NCI-H345 treated with DMSO at 0.1 percent for 48 hours (cell line): ENCODE measurements around the gene OR4C46.
"Not testable (repeated sequence)": the region's sequence is repeated elsewhere in the genome, so short reads cannot be mapped to it uniquely, and the experiment has no call there.

ENCODE experiments used
- DNase-seq: peaks from one replicate; lab custom pipeline; 2025; ENCODE audit not compliant: unreplicated experiment; lab: John Stamatoyannopoulos, UW

Gene OR4C46

DNA sequence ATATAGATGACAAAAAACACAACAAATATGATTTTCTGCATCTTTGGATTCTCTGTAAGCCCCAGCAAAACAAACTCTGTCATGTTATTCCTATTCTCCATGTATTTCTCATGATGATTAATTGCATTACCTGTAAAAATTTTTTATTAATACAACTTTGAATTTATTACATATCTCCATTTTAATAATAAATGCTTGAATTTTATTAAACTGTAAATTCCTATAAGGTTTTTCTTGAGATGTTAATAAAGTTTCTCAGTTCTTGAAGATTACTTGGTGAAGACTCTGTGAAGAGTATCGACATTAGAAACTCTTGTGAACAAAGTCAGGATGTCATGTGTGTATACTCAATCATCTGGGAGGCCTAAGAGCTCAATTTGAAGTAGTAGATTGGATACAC is at the start of gene OR4C46:
TSS of gene OR4C46 (minus strand) at position 101 of the 400 bp plus-strand sequence. CDS start at position 101, 0 bp downstream.
- DNase-seq = no peak

DNA sequence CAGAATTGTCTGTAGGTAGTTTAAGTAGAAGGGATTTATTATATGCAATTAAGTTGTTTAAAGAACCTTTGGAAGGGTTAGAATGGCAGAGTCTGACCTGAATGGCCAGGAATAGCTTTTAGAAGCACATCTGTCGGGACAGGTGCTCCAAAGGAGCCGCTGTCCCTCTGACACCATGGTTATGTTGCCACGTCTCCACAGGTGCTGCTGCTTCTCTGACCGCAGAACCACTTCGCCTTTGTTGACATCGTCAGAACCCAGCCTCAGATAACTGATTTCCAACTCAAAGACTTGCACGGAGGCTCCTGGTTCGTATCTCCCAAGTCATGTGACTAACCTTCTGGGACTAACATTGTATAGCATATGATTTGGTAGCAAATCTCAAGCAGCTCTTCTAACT is 41.8 kb upstream of the OR4C46 start:
- DNase-seq = not testable (repeated sequence)

DNA sequence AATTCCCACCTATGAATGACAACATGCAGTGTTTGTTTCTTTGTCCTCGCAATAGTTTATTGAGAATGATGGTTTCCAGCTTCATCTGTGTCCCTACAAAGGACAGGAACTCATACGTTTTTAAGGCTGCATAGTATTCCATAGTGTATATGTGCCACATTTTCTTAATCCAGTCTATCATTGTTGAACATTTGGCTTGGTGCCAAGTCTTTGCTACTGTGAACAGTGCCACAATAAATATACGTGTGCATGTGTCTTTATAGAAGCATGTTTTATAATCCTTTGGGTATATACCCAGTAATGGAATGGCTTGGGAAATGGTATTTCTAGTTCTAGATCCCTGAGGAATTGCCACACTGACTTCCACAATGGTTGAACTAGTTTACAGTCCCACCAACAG is 42.4 kb downstream of the OR4C46 start:
- not testable (repeated sequence) for DNase-seq

- no peak for DNase-seq
Measured at GRCh38 chr11:54558919-54559318, 44.9 kb downstream of the OR4C46 start.

DNA sequence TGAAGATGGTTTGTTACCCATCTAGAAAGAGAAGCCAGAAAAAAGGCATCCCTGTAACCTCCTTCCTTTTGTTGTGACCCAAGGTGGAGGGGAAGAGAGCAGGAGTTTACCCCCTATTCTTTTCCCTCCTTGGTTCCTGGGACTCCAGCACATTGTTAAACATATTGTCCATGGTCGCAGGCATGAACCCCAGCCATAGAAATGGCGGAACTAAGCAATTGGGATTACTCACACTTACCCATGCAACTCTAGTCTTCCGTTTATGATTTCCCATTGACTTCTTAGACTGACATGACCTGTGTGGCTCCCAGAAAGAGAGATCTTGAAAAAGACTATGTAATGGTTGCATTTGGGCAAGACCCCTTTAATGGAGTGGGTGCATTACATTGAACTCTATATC is 45.4 kb downstream of the OR4C46 start:
- DNase-seq = no peak
